Islet precursor cell (in vitro differentiated cells): ENCODE data around the gene PIGN.

Experiments used
- DNase-seq: peaks from one replicate; pipeline ENCODE4 v3.0.0-alpha.2; 2018

The PIGN gene

GRCh38 chr18:62106271-62106670 lies 80.6 kb downstream of the PIGN start:
- no peak for DNase-seq

- no peak for DNase-seq
These were observed 81.5 kb downstream of the PIGN start for GRCh38 chr18:62105376-62105775.

GRCh38 chr18:62102221-62102620 lies 84.6 kb downstream of the PIGN start:
- DNase-seq: no peak

GRCh38 chr18:62101321-62101721 lies 85.5 kb downstream of the PIGN start:
- no peak for DNase-seq

- no peak for DNase-seq
These were observed 87.9 kb downstream of the PIGN start for GRCh38 chr18:62098960-62099359.

- no peak for DNase-seq
These were observed 89.2 kb downstream of the PIGN start for GRCh38 chr18:62097698-62098097.

- DNase-seq: no peak
These were observed 95.3 kb downstream of the PIGN start for GRCh38 chr18:62091487-62092120.

GRCh38 chr18:62089174-62089573 lies 97.7 kb downstream of the PIGN start:
- DNase-seq: no peak

GRCh38 chr18:62088156-62088555 lies 98.7 kb downstream of the PIGN start:
- no peak for DNase-seq

- no peak for DNase-seq
These were observed 101.1 kb downstream of the PIGN start for GRCh38 chr18:62085756-62086155.

- DNase-seq: no peak
These were observed 105.0 kb downstream of the PIGN start for GRCh38 chr18:62081761-62082294.

GRCh38 chr18:62081248-62081647 lies 105.6 kb downstream of the PIGN start:
- no peak for DNase-seq

GRCh38 chr18:62080172-62080900 lies 106.5 kb downstream of the PIGN start:
- DNase-seq: no peak

GRCh38 chr18:62073461-62074281 lies 113.2 kb downstream of the PIGN start:
- DNase-seq: no peak

GRCh38 chr18:62072370-62072769 lies 114.5 kb downstream of the PIGN start:
- DNase-seq: no peak

GRCh38 chr18:62071071-62071470 lies 115.8 kb downstream of the PIGN start:
- DNase-seq: no peak

- no peak for DNase-seq
These were observed 116.6 kb downstream of the PIGN start for GRCh38 chr18:62070302-62070701.

GRCh38 chr18:62069556-62069955 lies 117.3 kb downstream of the PIGN start:
- no peak for DNase-seq

- no peak for DNase-seq
These were observed 120.6 kb downstream of the PIGN start for GRCh38 chr18:62066102-62066818.

- DNase-seq: no peak
These were observed 122.5 kb downstream of the PIGN start for GRCh38 chr18:62064361-62064760.

- no peak for DNase-seq
These were observed 124.9 kb downstream of the PIGN start for GRCh38 chr18:62061821-62062478.

- DNase-seq: no peak
These were observed 126.0 kb downstream of the PIGN start for GRCh38 chr18:62060820-62061219.
